Activated naive CD4-positive, alpha-beta T cell treated with anti-CD3 and anti-CD28 coated beads for 36 hours (primary cell): ENCODE measurements around the gene NDUFB4. TPM values are rescaled to one million over a fixed set of nuclear protein-coding genes. Genes with fewer than 3 reads are reported as not detected.

Source experiments
- CTCF ChIA-PET: fragments of 350-600 bp; sonication (Branson Sonifier 250); formaldehyde crosslinking; loops from one replicate; lab custom pipeline; 2021; ENCODE audit warnings: antibody characterized with exemption; lab: Charles Lee
- DNase-seq: peaks from one replicate; pipeline ENCODE4 v3.0.0-alpha.2; 2020
- H3K27ac Mint-ChIP-seq: one replicate; pipeline ENCODE4 v1.8.0; 2021; ENCODE audit warnings: mild to moderate bottlenecking, mixed read lengths
- H3K27me3 Mint-ChIP-seq: one replicate; pipeline ENCODE4 v1.8.0; 2021; ENCODE audit warnings: low read depth, mixed read lengths
- H3K36me3 Mint-ChIP-seq: one replicate; pipeline ENCODE4 v1.8.0; 2021; ENCODE audit warnings: low read depth, mixed read lengths
- H3K4me1 Mint-ChIP-seq: one replicate; pipeline ENCODE4 v1.8.0; 2021; ENCODE audit warnings: low read depth, mixed read lengths
- H3K4me3 Mint-ChIP-seq: one replicate; pipeline ENCODE4 v1.8.0; 2021; ENCODE audit warnings: mild to moderate bottlenecking, moderate library complexity, mixed read lengths
- H3K9me3 Mint-ChIP-seq: one replicate; pipeline ENCODE4 v1.8.0; 2021; ENCODE audit warnings: mixed read lengths
- intact Hi-C: fragments of 100-400 bp; cut with micrococcal nuclease; formaldehyde crosslinking; loops from one replicate; pipeline ENCODE4 v1.15.1; 2023
- total RNA-seq, 2 experiments: library from RNA; stranded (reverse); gene quantifications; one replicate each; pipeline ENCODE4 v1.2.3, GENCODE V29; 2021

Gene NDUFB4
- total RNA-seq, 2 experiments from 2014 or later: 146 to 152 TPM

- intact Hi-C loops: no loop called here
- DNase-seq: no peak
- Mint-ChIP-seq H3K9me3 (no peaks in the 10 kb centered on the region), H3K36me3 (no peaks in the 10 kb centered on the region), H3K27ac (no peak overlapping the region), H3K4me3 (no peak overlapping the region), H3K27me3 (no peaks in the 10 kb centered on the region), H3K4me1 (no peaks in the 10 kb centered on the region)
- CTCF ChIA-PET: no interaction called here
Observed at GRCh38 chr3:120646771-120647432, 50.8 kb downstream of the NDUFB4 start.

- CTCF ChIA-PET: no interaction called here
- H3K9me3 Mint-ChIP-seq: no peaks in the 10 kb centered on the region
- intact Hi-C loops: no loop called here
Observed at GRCh38 chr3:120648290-120648689, 52.2 kb downstream of the NDUFB4 start.

GRCh38 chr3:120649830-120650233 is 53.7 kb downstream of the NDUFB4 start:
- Mint-ChIP-seq H3K27me3 (no peaks in the 10 kb centered on the region), H3K4me1 (no peaks in the 10 kb centered on the region), H3K9me3 (no peaks in the 10 kb centered on the region), H3K27ac (no peak overlapping the region), H3K4me3 (no peak overlapping the region), H3K36me3 (no peaks in the 10 kb centered on the region)
- CTCF ChIA-PET: no interaction called here
- no peak for DNase-seq
- intact Hi-C loops: no loop called here

More at GRCh38 chr3:120648290-120648689, 52.2 kb downstream of the NDUFB4 start:
- Mint-ChIP-seq H3K4me3 (no peak overlapping the region), H3K36me3 (no peaks in the 10 kb centered on the region), H3K4me1 (no peaks in the 10 kb centered on the region), H3K27ac (no peak overlapping the region), H3K27me3 (no peaks in the 10 kb centered on the region)
- DNase-seq: no peak

- no peaks in the 10 kb centered on the region for H3K27me3 Mint-ChIP-seq
- intact Hi-C loops: no loop called here
- no peak overlapping the region for H3K27ac Mint-ChIP-seq
- no peaks in the 10 kb centered on the region for H3K4me1 Mint-ChIP-seq
- H3K36me3 Mint-ChIP-seq: no peaks in the 10 kb centered on the region
- no peak overlapping the region for H3K4me3 Mint-ChIP-seq
- DNase-seq: no peak
- CTCF ChIA-PET: no interaction called here
- no peaks in the 10 kb centered on the region for H3K9me3 Mint-ChIP-seq
Observed at GRCh38 chr3:120650311-120650710, 54.2 kb downstream of the NDUFB4 start.

Other genes with a start within 250 kb of the NDUFB4 start
- gene LRRC58, start 247.0 kb upstream of the NDUFB4 start, total RNA-seq: 10 to 100 TPM; 17.6 to 18.0 TPM
- gene FSTL1, start 145.3 kb upstream of the NDUFB4 start, total RNA-seq: under 1 TPM in 1 of 2 experiments, not detected in 1; 0.40 TPM
- gene HGD, start 85.9 kb downstream of the NDUFB4 start, total RNA-seq: not detected
- gene RABL3, start 146.2 kb downstream of the NDUFB4 start, total RNA-seq: 10 to 100 TPM; 34.7 to 36.8 TPM
- 10 to 100 TPM; 13.2 TPM for gene GTF2E1, start 146.4 kb downstream of the NDUFB4 start, total RNA-seq